ENCODE data around the gene ZNF639.

ZNF639 gene

DNA sequence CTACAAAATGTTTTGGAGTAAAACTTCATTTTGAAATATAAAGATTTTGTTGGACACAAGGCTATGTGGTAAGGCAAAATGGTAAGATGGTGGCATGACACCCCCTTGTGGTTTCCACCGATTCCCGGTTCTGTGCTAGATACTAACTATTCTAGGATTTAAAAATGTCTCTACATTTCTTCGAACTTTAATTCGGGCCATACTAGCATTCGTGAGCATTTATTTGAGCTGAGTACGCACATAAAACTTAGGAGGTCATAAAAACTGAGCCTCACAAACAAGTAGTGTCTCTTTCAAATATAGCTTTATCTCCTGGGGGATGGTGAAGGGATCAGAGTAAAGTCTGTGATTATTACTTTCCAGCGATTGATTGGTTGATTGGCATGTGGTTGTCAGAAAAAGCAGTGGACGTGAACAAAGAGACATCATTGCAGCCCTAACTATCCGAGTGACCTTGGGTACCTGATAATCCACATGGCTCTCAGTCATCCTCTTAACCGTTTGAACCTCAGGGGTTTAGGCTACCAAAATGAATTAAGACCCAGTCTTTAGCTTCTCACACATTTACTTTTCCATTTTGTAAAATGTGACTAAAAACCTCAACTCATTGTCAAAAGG is 1.1 kb upstream of the ZNF639 start:
- DNase-seq, result peak; percentile 36

DNA sequence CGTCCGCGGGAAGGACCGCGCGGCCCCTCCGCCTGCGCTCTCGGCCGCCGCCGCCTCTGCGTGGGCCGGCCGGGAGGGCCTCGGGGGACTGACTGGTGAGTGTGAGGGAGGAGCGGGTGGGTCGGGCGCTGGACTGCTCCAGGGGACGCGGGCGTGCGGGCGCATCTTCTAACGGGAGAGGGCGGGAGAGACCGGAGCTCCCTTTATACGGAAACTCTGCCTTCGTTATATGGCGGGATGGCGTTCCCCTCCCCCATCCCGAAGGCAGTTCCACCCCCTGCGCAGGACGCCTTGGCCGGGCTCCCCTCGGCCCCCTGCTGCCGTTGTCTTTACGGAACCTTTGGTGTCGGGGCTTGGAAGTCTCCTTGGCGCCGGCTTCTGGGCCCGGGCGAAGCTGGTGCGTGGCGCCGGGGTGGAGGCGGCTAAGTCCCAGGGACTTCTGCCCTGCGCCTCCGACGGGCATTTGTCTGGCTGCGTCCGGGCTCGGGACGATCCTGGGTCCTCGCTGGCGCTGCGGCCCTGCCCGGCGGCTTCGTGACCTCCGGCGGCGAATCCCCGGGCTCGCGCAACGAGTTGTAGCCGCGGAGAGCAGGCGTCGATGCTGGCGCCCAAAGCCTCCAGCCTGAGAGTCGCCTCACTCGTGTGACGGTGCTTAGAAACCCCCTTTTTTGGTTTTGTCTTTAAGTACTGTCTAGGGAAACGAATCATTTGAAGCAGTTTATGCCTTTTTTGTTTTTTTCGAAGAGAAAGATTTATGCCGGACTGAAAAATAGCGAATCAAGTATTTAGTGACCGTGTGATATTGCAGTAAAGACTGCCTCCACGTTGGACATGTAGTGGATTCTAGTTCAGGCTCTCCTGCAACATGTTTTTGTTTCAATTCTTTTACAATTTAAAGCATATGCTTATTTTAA is 623 bp downstream of the ZNF639 start:
- peak; percentile 67 for DNase-seq

DNA sequence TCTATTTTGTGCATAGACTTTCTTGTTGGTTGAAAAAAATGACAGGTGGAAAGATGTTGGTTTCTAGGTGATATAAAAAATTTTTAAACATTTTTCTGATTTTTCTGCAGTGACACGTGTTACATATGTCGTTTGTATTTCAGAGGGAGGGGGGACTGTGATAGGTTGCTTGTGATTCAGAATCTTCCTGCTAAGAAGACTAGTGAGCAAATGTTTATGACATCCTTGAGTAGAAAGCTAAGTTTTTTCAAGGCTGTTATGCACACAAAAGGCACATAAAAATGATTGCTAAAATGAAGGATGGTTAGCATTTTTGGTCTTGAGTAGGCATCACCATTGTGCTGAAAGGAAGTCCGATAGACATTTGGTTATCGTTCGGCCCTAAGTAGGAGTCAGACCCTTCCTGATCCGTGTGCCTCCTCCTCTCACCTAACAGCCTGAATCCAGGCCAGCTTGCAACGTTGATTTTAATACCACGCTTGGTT is 1.5 kb downstream of the ZNF639 start:
- DNase-seq, result no peak

DNA sequence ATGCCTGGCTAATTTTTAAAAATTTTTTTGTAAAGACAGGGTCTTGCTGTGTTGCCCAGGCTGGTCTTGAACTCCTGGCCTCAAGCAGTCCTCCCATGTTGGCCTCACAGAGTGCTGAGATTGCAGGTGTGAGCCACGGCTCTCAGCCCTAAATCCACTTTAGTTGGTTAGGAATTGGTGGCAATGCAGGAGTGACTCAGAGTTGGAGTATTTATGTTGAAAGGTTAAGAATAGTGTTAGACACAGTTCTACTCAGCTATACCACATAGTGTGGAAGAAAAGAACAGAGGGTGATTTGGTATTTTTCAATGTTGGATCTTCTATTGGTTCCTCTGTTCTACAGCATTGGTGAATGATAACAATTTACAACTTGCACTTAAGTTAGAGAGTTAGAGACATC is 7.6 kb downstream of the ZNF639 start:
- DNase-seq, result no peak

DNA sequence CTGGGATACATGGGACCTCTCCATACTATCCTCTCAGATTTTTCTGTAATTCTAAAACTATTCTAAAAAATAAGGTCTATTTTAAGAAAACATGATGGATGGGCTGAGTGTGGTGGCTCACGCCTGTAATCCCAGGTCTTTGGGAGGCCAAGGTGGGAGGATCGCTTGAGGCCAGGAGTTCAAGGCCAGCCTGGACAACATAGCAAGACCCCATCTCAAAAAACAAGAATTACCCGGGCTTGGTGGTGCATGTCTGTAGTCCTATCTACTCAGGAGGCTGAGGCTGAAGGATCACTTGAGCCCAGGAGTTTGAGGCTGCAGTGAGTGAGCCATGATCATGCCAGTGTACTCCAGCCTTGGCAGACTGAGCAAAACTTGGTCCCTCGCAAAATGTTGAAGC is 9.4 kb downstream of the ZNF639 start:
- DNase-seq, result no peak

DNA sequence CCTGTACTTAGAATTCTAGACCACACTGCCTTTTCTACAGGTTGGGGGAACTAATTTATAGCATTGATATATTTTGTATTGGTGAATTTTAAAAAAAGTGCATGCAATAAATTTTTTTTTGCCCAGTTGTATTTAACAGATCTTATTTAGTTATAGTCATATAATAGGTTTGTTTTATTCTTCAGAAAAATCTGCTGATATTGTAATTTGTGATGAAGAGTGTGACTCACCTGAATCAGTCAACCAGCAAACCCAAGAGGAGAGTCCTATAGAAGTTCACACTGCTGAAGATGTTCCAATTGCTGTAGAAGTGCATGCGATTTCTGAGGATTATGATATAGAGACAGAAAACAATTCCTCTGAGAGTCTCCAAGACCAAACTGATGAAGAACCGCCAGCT is 10.3 kb downstream of the ZNF639 start:
- DNase-seq, result no peak

DNA sequence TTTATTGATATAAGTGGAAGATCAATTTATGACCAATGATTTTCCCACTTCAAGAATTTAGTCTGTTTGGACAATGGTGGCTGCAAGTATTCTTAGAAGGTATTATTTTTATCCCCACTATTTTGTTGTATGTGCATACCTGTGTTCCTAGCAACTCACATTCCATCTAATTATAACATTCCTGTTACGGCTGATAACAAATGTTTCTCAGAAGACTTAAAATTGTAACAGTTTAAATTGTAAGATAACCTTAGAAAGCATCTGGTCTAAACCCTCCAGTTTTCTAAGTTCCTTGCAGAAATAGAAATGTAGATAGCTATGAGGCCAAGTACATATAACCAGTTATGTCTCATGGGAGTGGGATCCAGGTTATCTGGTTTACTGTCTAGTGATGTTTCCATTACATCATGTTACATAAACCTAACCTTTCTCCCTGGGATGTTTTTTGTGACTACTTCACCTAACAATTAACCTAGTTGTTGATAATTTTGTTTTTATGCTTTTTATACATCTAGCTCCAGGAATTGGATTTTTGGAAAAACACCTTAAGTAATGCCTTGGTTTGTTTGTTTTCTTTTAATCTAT is 13.6 kb downstream of the ZNF639 start:
- DNase-seq, result no peak

DNA sequence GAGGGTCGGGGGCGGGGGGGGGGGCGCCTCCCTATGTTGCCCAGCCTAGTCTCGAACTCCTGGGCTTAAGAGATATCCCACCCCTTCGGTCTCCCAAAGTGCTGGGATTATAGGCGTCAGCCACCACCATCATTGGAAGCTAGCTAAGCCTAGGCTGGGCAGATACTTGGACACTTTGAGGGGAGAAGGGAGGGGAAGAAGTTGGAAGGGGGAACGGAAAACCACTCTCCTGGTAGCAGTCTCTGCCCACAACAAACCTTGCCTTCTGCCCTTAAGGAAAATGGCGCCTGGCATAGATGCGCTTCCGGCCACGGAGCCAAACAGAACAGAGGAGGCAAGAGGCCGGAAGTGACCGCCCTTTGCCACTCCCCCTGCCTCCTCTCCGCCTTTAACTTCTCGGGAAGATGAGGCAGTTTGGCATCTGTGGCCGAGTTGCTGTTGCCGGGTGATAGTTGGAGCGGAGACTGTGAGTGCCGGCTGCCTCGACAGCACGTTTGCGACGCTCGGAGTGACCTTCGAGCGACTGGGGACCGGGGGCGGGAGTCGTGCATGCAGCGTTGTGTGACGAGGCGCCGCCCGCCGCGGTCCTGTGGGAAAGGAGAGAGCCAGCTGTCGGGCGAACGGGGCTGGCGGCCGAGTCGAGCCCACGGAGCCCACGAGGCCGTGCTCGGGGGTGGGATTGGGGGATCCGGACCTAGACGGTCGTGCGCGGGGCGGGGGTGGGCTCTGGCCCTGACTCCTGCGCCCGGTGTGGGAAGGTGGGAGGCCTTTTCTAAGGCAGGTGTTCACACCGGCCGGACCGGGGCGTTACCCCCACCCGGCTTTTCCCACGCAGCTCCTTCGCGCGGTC is 24.7 kb downstream of the ZNF639 start, which contains the start of gene MFN1:
TSS of gene MFN1 (plus strand) at position 365 of the 850 bp plus-strand sequence. CDS start 1,143 bp downstream, outside the sequence.
- peak; percentile 92 for DNase-seq

DNA sequence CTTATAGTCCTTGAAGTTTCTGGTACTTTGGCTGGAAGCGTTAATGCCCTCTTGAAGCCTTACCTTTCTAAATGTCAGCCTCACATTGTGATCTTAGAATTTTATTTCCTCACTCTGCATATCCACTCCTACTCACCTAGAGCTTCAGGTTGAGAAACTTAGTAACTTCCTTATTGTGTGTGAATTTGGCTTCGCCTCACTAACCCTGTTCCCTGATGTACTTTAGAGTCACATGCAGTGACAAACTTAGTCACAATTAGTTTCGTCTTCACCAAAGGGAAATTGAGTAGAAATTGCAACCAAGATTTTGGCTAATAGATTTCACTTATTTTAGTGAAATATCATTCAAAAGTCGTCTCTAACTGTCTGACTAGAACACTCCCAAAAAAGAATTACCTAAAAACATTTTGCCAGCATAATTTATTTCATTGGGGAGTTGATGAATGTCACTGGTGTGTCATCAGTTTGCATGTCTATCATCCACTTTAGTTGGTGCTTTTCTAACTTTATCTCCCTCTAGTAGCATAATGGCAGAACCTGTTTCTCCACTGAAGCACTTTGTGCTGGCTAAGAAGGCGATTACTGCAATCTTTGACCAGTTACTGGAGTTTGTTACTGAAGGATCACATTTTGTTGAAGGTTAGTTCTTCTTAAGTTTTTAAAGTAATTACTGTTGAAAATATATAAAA is 25.6 kb downstream of the ZNF639 start:
- no peak for DNase-seq

DNA sequence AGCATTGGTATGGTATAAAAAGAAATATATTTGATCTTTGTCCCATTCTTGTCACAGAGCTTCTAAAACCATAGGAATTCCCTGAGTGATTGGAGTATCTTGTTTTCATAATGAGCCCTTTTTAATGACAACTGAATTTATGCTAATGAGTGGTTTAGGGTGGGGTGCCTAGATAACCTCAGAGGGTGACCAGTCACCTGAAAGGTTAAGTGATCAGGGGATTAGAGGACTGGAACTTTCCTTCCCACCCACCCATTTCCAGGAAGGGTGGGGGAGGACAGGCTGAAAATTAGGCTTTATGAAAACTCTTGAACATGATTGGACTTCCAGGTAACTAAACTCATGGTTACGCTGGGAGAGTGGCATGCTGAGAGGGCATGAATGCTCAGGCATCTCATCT is 33.2 kb downstream of the ZNF639 start:
- DNase-seq, result no peak

DNA sequence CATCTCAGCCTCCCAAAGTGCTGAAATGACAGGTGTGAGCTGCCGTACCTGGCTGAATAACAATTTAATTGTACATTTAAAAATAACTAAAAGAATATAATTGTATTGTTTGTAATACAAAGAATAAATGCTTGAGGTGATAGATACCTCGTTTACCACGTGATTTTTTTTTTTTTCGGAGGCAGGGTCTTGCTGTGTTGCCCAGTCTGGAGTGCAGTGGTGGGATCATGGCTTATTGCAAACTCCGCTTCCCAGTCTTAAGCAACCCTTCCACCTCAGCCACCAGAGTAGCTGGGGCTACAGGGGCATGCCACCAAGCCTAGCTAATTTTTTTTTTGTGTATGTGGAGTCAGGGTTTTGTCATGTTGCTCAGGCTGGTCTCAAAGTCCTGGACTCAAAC is 40.5 kb downstream of the ZNF639 start:
- no peak for DNase-seq

DNA sequence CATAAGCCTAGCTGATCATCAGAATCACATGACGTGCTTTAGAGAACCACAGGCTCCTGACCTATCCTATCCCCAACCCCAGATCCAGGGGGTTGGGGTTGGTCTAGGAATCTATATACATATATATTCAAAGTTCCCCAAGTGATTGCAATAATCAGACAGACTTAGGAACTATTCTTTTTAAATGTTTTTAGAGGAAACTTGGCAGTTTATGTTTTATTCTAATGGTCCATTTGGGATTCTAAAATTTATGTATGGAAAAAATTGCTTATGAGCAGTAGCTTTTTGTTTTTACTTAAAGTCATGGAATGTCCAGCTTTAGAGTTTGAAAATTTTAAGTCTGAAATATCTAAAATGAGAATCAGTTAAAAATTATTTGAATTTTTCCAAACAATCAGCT is 46.8 kb downstream of the ZNF639 start:
- DNase-seq, result no peak

DNA sequence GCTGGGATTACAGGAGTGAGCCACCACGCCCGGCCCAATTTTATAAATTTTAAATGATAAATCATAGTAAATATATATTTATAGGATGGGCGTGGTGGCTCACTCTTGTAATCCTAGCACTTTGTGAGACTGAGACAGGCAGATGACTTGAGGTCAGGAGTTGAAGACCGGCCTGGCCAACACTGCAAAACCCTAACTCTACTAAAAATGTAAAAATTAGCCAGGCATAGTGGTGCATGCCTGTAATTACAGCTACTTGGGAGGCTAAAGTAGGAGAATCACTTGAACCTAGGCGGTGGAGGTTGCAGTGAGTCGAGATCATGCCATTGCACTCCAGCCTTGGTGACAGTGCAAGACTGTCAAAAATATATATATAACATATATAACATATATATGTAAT is 51.1 kb downstream of the ZNF639 start:
- DNase-seq, result no peak

DNA sequence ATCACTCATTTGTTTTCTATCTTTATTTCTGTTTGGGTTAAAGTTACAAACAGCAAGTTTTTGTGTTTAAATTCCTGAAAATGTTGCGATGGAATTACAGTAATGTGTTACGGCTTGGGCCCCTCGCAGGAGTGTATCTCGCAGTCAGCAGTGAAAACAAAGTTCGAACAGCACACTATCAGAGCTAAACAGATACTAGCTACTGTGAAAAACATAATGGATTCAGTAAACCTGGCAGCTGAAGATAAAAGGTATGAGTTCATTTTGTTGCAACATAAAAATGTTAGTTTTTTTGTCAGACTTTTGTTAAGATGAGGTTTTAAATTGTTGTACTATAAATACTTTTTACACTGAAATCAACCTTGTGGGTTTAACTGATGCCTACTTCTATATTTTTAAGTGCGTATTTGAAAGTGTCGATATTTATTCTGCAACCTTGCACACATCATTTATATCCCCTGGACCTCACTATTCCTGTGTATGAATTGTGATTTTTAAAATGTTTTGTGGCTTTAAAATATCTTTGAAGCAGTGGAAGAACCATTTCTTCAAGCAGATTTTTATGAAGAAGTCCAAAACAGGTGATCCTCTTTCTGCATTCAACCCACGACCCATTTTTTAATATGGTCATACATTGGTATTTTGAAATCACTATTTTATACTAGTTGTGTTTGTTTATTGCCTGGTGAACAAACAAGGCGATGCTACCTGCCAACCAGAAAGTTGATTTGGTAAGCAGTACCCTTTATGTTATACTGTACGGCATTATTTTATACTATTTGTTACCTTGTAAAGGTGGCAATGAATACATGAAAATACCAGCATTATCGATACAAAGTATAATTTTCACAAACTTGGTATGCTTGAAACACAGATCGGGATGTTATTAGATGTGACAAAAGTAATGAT is 52.5 kb downstream of the ZNF639 start:
- no peak for DNase-seq

DNA sequence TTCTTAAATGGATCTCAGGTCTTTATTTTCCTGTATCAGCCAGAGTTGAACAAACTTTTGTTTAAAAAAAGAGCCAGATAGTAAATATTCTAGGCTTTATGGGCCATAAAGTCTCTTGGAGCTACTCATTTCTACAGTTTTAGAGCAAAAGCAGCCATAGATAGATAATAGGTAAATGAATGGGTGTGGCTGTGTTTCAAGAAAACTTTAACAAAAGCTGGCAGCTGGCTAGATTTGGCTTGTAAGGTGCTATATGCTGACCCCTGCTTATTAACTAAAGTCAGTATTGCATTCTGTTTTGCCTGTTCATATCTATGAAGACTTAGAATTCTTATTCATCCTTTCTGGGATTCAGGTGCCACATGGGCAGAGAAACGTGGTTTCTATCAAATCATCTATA is 53.6 kb downstream of the ZNF639 start:
- no peak for DNase-seq
